Measurements from ENCODE around the gene GRIFIN. TPM values are rescaled to one million over a fixed set of nuclear protein-coding genes. Genes with fewer than 3 reads are reported as not detected.

The GRIFIN gene
- polyA plus RNA-seq, 2 of the 4 experiments (the other 2 are of a cell fraction): not detected

- TF ChIP-seq HDAC2 (IDR thresholded peaks at IDR 0.05) (no peak), POLR2A (IDR thresholded peaks at IDR 0.05; ENCODE audit: low read length) (no peak), FOSB (CRISPR knock-in tag; IDR thresholded peaks at IDR 0.05) (no peak), ESRRA (IDR thresholded peaks at IDR 0.05; ENCODE audit: borderline replicate concordance, low read length) (no peak), JUNB (IDR thresholded peaks at IDR 0.05) (no peak)
- Histone ChIP-seq H3K27ac (no peak overlapping the region), H3K4me1 (no peaks in the 10 kb centered on the region), H3K9me3 (no peaks in the 10 kb centered on the region), H3K4me3 (no peak overlapping the region), H3K4me2 (no peak overlapping the region)
- FAIRE-seq: no peak
- ChIA-PET POLR2A (no interaction called here), CTCF (interaction anchor here (1.2 to 2.5 kb wide), 4 partner anchors 22 to 235 kb away, joined by 3 to 8 read pairs (median 5); no protein-coding TSS in a partner anchor)
- DNase-seq (ENCODE audit: low read depth in 1 of 2, low spot score in 1 of 2): no peak
- ATAC-seq: no peak
- WGBS (ENCODE audit: missing lambda C conversion rate): 91% methylated on average over 9 of the region's 10 CpGs
Measured at GRCh38 chr7:2445047-2445446, 31.2 kb downstream of the GRIFIN start.

- Histone ChIP-seq H3K27ac (no peak overlapping the region), H3K4me3 (no peak overlapping the region), H3K4me2 (no peak overlapping the region), H3K9me3 (no peaks in the 10 kb centered on the region), H3K4me1 (no peaks in the 10 kb centered on the region)
- POLR2A ChIA-PET: interaction anchor here (0.7 kb wide), 1 partner anchor 194 kb away, joined by 3 read pairs; no protein-coding TSS in a partner anchor
- WGBS (ENCODE audit: missing lambda C conversion rate): 91% methylated on average over 3 of the region's 3 CpGs
- FAIRE-seq (no peak), ATAC-seq (no peak; a peak in 1 of 6 replicates), DNase-seq (ENCODE audit: low read depth in 1 of 2, low spot score in 1 of 2) (no peak)
- TF ChIP-seq MAX (IDR thresholded peaks at IDR 0.05): no peak
- no peak for TF ChIP-seq SMC3 (IDR thresholded peaks at IDR 0.05)
- TF ChIP-seq ESRRA (IDR thresholded peaks at IDR 0.05; ENCODE audit: borderline replicate concordance, low read length): no peak
- no peak for TF ChIP-seq POLR2AphosphoS2 (conservative IDR thresholded peaks at IDR 0.05; ENCODE audit: low read length)
- no peak for TF ChIP-seq HMGXB4 (CRISPR knock-in tag; IDR thresholded peaks at IDR 0.05; ENCODE audit: borderline replicate concordance)
- CTCF ChIA-PET: interaction anchor here (1.2 to 2.5 kb wide), 4 partner anchors 23 to 236 kb away, joined by 3 to 8 read pairs (median 5); no protein-coding TSS in a partner anchor
Measured at GRCh38 chr7:2444476-2444875, 31.7 kb downstream of the GRIFIN start.

GRCh38 chr7:2443491-2443890 lies 32.7 kb downstream of the GRIFIN start:
- ATAC-seq (no peak), FAIRE-seq (no peak), DNase-seq (ENCODE audit: low read depth in 1 of 2, low spot score in 1 of 2) (no peak)
- ChIA-PET CTCF (interaction anchor here (1.0 to 6.4 kb wide), 2 partner anchors 7 to 25 kb away, joined by 3 to 39 read pairs; no protein-coding TSS in a partner anchor), POLR2A (no interaction called here)
- Histone ChIP-seq H3K4me1 (no peaks in the 10 kb centered on the region), H3K27ac (no peak overlapping the region), H3K9me3 (no peaks in the 10 kb centered on the region), H3K4me2 (no peak overlapping the region), H3K4me3 (no peak overlapping the region)
- TF ChIP-seq MAZ (IDR thresholded peaks at IDR 0.05; ENCODE audit: borderline replicate concordance, low read depth, low read length): no peak
- TF ChIP-seq REST (IDR thresholded peaks at IDR 0.05): no peak
- TF ChIP-seq JUN (IDR thresholded peaks at IDR 0.05): no peak
- TF ChIP-seq MAFK (IDR thresholded peaks at IDR 0.05; ENCODE audit: partially characterized antibody): no peak
- TF ChIP-seq SREBF2 (IDR thresholded peaks at IDR 0.05): no peak
- no peak for TF ChIP-seq USF2 (IDR thresholded peaks at IDR 0.05)
- 94% methylated on average over 9 of the region's 9 CpGs for WGBS (ENCODE audit: missing lambda C conversion rate)

Measured in A549 (cell line).